Endothelial cell of umbilical vein (primary cell): ENCODE measurements around the gene SBSN. TPM values are rescaled to one million over a fixed set of nuclear protein-coding genes. Genes with fewer than 3 reads are reported as not detected.

Source experiments
- BruUV-seq: library from RNA; stranded (reverse); fragments of 400-500 nt; replicated peaks from 2 replicates; lab custom pipeline; 2021; lab: Mats Ljungman, UMichigan
- CTCF ChIA-PET: fragments of 300-600, 350-600 bp; sonication (Branson Sonifier 250); formaldehyde crosslinking; loops from one replicate; lab custom pipeline; 2021; ENCODE audit warnings: antibody characterized with exemption, inconsistent platforms; lab: Charles Lee
- POLR2A ChIA-PET: fragments of 300-600, 350-600 bp; sonication (Branson Sonifier 250); formaldehyde crosslinking; loops from one replicate; lab custom pipeline; 2021; ENCODE audit warnings: antibody characterized with exemption, inconsistent platforms; lab: Charles Lee
- DNase-seq: peaks from one replicate; pipeline ENCODE4 v3.0.0-alpha.2; 2011; ENCODE audit warnings: low read depth, low spot score
- FAIRE-seq: peaks from 2 replicates; lab custom pipeline; 2011; peaks lifted over from hg19 to GRCh38; lab: Jason Lieb, UNC
- H2AFZ ChIP-seq: 2 replicates; pipeline ENCODE4 v1.6.0; 2012; ENCODE audit warnings: low read depth, low read length, control low read depth, inconsistent platforms
- H3K27ac ChIP-seq: 2 replicates; pipeline ENCODE4 v1.5.1; 2011; ENCODE audit warnings: low read depth, mild to moderate bottlenecking, control low read depth, low read length, moderate library complexity; ENCODE audit not compliant: insufficient read depth
- H3K27me3 ChIP-seq, 2 experiments: 2 replicates each; pipeline versions ENCODE4 v1.6.0 to v1.6.1; 2011; ENCODE audit warnings: low read length in 2 of 2, mixed read lengths in 1 of 2; ENCODE audit not compliant: control insufficient read depth in 2 of 2, insufficient read depth in 2 of 2
- H3K36me3 ChIP-seq, 2 experiments: 2 replicates in 1 of 2; 3 replicates in 1 of 2; pipeline ENCODE4 v1.5.1; 2011; ENCODE audit warnings: low read length in 2 of 2, mild to moderate bottlenecking in 1 of 2, moderate library complexity in 1 of 2; ENCODE audit not compliant: control insufficient read depth in 2 of 2, insufficient read depth in 2 of 2; ENCODE audit errors: extremely low read depth in 1 of 2
- H3K4me1 ChIP-seq: 3 replicates; pipeline ENCODE4 v1.5.1; 2011; ENCODE audit warnings: mild to moderate bottlenecking, low read length; ENCODE audit not compliant: control insufficient read depth, insufficient read depth; ENCODE audit errors: extremely low read depth
- H3K4me2 ChIP-seq: 2 replicates; pipeline ENCODE4 v1.6.1; 2011; ENCODE audit warnings: low read length, control low read depth, mixed read lengths; ENCODE audit not compliant: insufficient read depth
- H3K4me3 ChIP-seq, 3 experiments: fragments of 200-600 bp in 1 of 3; sonication (generic), shearing (Covaris generic) in 1 of 3; replicated peaks in 1 of 3; 2 replicates each; pipeline ENCODE4 v1.5.1; 2011 to 2016; ENCODE audit warnings: control low read depth in 3 of 3, low read length in 3 of 3, mild to moderate bottlenecking in 2 of 3, inconsistent platforms in 1 of 3, low read depth in 1 of 3, moderate library complexity in 1 of 3; ENCODE audit not compliant: insufficient read depth in 1 of 3
- H3K79me2 ChIP-seq: 2 replicates; pipeline ENCODE4 v1.6.0; 2012; ENCODE audit warnings: low read length, inconsistent platforms; ENCODE audit not compliant: control insufficient read depth, insufficient read depth
- H3K9ac ChIP-seq: replicated peaks from 2 replicates; pipeline ENCODE3; 2011; ENCODE audit warnings: low read length, control low read depth; ENCODE audit not compliant: insufficient read depth; ENCODE audit errors: extremely low read depth
- H3K9me1 ChIP-seq: replicated peaks from 3 replicates; pipeline ENCODE4 v1.6.0; 2011; ENCODE audit warnings: mild to moderate bottlenecking, low read length; ENCODE audit not compliant: control insufficient read depth, insufficient read depth; ENCODE audit errors: extremely low read depth
- H3K9me3 ChIP-seq: replicated peaks from 2 replicates; pipeline ENCODE4 v1.5.1; 2012; ENCODE audit warnings: low read length, inconsistent platforms; ENCODE audit not compliant: control insufficient read depth, insufficient read depth
- H4K20me1 ChIP-seq: replicated peaks from 2 replicates; pipeline ENCODE3; 2011; ENCODE audit warnings: mild to moderate bottlenecking, low read length; ENCODE audit not compliant: control insufficient read depth, insufficient read depth; ENCODE audit errors: extremely low read depth
- EZH2 ChIP-seq: IDR thresholded peaks from 2 replicates; pipeline ENCODE4 v1.6.1; 2012; ENCODE audit warnings: borderline replicate concordance, low read depth, mild to moderate bottlenecking, moderate library complexity, low read length, inconsistent platforms; ENCODE audit not compliant: severe bottlenecking
- FOS ChIP-seq: IDR thresholded peaks from 2 replicates; pipeline ENCODE4 v1.6.1; 2011; ENCODE audit warnings: mild to moderate bottlenecking, low read length, moderate library complexity, borderline replicate concordance; ENCODE audit not compliant: insufficient read depth
- GATA2 ChIP-seq: IDR thresholded peaks from 2 replicates; pipeline ENCODE4 v1.7.0; 2011; ENCODE audit warnings: low read depth, mild to moderate bottlenecking, moderate library complexity, mixed read lengths, low read length; ENCODE audit not compliant: insufficient read length, insufficient read depth
- JUN ChIP-seq: IDR thresholded peaks from 2 replicates; pipeline ENCODE4 v1.6.1; 2011; ENCODE audit warnings: borderline replicate concordance, low read depth; ENCODE audit not compliant: insufficient read length, insufficient read depth
- MYC ChIP-seq: IDR thresholded peaks from one replicate; pipeline ENCODE4 v1.6.1; 2011; ENCODE audit warnings: mild to moderate bottlenecking, low read depth, low read length
- POLR2A ChIP-seq: IDR thresholded peaks from 2 replicates; pipeline ENCODE4 v1.6.1; 2012; ENCODE audit warnings: low read depth, mild to moderate bottlenecking, control low read depth, low read length
- POLR2AphosphoS5 ChIP-seq: IDR thresholded peaks from 2 replicates; pipeline ENCODE4 v1.6.1; 2012; ENCODE audit warnings: low read depth, mild to moderate bottlenecking, control low read depth, low read length, moderate library complexity; ENCODE audit not compliant: insufficient read depth
- dilution Hi-C: fragments of 300-500 bp; cut with MboI; formaldehyde crosslinking; loops from one replicate; pipeline ENCODE4 v1.15.0; 2019; ENCODE audit warnings: low sequenced_read_pairs; ENCODE audit not compliant: extremely low pct_ligation_motif_present
- intact Hi-C: fragments of 100-400 bp; cut with micrococcal nuclease; formaldehyde crosslinking; loops from one replicate; pipeline ENCODE4 v1.10.0; 2022
- polyA plus RNA-seq, 4 experiments: library from polyadenylated mRNA; depleted of rRNA in 3 of 4; stranded (reverse) in 3 of 4; unstranded in 1 of 4; fragments of >200 nt; gene quantifications; 2 replicates each; pipeline versions ENCODE4 v1.2.1 to v1.2.3, GENCODE V29; 2011 to 2012; ENCODE audit warnings: missing spikeins in 1 of 4
- total RNA-seq: library from RNA; stranded (reverse); gene quantifications from 2 replicates; pipeline ENCODE4 v1.2.3, GENCODE V29; 2021
- TF ChIP-seq, protein P1 (sequence below): IDR thresholded peaks from 2 replicates; pipeline ENCODE4 v1.6.1; 2011; ENCODE audit not compliant: insufficient read depth, insufficient read length
- TF ChIP-seq, protein P2 (sequence below), 2 donors: IDR thresholded peaks; 1 replicate in 1 of 2; 2 replicates in 1 of 2; pipeline ENCODE4 v1.5.1; 2011; ENCODE audit warnings: low read length in 2 of 2, mild to moderate bottlenecking in 2 of 2, moderate library complexity in 2 of 2, control low read depth in 1 of 2, inconsistent platforms in 1 of 2, low read depth in 1 of 2; ENCODE audit not compliant: insufficient read depth in 1 of 2; ENCODE audit errors: extremely low read depth in 1 of 2

The SBSN gene
- total and polyA plus RNA-seq, 2 donors (not counting 3 experiments of a cell fraction or from before 2014, with no cell fraction given): not detected

DNA sequence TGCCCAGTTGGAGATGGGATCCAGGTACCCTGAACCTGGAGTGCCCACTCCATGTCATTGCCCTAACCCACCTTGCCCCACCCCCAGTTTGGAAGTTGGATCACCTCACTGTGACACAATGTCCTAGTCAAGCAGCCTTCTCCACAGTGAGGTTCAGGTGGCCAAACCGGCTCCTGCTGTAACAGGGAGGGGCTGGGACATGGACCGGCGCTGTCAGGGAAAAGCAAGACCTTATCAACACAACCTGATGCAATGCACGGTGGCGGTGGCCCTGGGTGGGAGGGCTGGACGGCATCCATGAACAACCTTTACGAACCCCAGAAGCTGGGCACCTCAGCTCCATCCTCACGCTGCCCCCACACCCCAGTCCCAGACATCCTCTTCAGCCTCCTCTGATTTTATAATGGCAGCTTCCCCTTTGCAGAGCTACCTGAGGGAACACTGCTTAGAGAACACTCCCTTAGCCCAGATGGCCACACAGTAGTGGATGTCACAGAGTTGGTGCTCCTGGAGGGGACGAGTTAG is 36.2 kb downstream of the SBSN start:
- FAIRE-seq: no peak
- intact Hi-C loops: no loop called here
- no peaks in the 10 kb centered on the region for H3K27me3 ChIP-seq

DNA sequence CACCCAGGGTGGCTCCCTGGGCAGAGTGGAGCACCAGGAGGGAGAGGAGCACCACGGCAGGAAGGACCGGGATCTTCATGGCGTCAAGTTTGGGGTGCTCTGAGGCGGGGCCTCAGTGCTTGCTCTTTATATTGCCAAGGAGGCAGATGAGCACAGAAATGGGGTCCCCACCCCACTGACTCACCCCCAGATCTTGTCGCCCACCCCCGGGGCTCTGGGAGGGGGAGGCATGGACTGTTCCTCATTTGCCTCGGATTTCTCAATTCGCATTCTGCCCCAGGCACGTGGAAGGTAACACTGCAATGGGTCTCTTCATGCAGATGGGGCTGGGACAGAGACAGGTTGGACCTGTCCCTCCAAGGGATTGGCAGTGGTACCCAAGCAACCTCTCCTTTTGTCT is 37.7 kb downstream of the SBSN start, which contains the start of gene KRTDAP:
TSS of gene KRTDAP (minus strand) at position 101 of the 400 bp plus-strand sequence. CDS start at position 79, 22 bp downstream.
- no peak within 1 kb of the TSS for H3K4me3 ChIP-seq
- TF ChIP-seq EZH2 (no peak), POLR2A (no peak), MYC (no peak), GATA2 (no peak), JUN (no peak), FOS (no peak), POLR2AphosphoS5 (no peak)
- TF ChIP-seq, protein P1, sequence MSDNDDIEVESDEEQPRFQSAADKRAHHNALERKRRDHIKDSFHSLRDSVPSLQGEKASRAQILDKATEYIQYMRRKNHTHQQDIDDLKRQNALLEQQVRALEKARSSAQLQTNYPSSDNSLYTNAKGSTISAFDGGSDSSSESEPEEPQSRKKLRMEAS: no peak
- TF ChIP-seq, protein P2, sequence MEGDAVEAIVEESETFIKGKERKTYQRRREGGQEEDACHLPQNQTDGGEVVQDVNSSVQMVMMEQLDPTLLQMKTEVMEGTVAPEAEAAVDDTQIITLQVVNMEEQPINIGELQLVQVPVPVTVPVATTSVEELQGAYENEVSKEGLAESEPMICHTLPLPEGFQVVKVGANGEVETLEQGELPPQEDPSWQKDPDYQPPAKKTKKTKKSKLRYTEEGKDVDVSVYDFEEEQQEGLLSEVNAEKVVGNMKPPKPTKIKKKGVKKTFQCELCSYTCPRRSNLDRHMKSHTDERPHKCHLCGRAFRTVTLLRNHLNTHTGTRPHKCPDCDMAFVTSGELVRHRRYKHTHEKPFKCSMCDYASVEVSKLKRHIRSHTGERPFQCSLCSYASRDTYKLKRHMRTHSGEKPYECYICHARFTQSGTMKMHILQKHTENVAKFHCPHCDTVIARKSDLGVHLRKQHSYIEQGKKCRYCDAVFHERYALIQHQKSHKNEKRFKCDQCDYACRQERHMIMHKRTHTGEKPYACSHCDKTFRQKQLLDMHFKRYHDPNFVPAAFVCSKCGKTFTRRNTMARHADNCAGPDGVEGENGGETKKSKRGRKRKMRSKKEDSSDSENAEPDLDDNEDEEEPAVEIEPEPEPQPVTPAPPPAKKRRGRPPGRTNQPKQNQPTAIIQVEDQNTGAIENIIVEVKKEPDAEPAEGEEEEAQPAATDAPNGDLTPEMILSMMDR (IDR thresholded peaks at IDR 0.05; ENCODE audit: extremely low read depth in 1 of 2, insufficient read depth in 1 of 2, low read depth in 1 of 2, low read length in 2 of 2): no peak
- FAIRE-seq (no peak), DNase-seq (no peak)
- ChIA-PET POLR2A (no interaction called here), CTCF (no interaction called here)
- no peak within 1 kb of the TSS for H3K9ac ChIP-seq
- dilution Hi-C loops (no loop called here), intact Hi-C loops (no loop called here)
- H3K9me1 ChIP-seq: no peaks in the 10 kb centered on the region
- H3K9me3 ChIP-seq: no peaks in the 10 kb centered on the region
- H3K4me2 ChIP-seq: no peak within 1 kb of the TSS
- BruUV-seq: no TSS peak
- H2AFZ ChIP-seq: no peak within 1 kb of the TSS
- no peaks in the 10 kb centered on the region for H3K79me2 ChIP-seq
- H4K20me1 ChIP-seq: no peaks in the 10 kb centered on the region
- no peaks in the 10 kb centered on the region for H3K27me3 ChIP-seq
- H3K4me1 ChIP-seq: no peaks in the 10 kb centered on the region
- H3K36me3 ChIP-seq: no peaks in the 10 kb centered on the region
- no peak within 1 kb of the TSS for H3K27ac ChIP-seq

More for the DNA sequence above, 36.2 kb downstream of the SBSN start:
- no TSS peak for BruUV-seq
- CTCF ChIA-PET: interaction anchor here (3.2 kb wide), 1 partner anchor 139 kb away, joined by 19 read pairs; no protein-coding TSS in a partner anchor
- no peaks in the 10 kb centered on the region for H3K79me2 ChIP-seq
- H3K4me2 ChIP-seq: no peak overlapping the region
- no peak overlapping the region for H3K4me3 ChIP-seq
- H3K36me3 ChIP-seq: no peaks in the 10 kb centered on the region
- H3K9ac ChIP-seq: no peak overlapping the region
- no peaks in the 10 kb centered on the region for H3K9me3 ChIP-seq
- no peak for TF ChIP-seq MYC
- TF ChIP-seq, protein P2 (IDR thresholded peaks at IDR 0.05; ENCODE audit: extremely low read depth in 1 of 2, insufficient read depth in 1 of 2, low read depth in 1 of 2, low read length in 2 of 2): no peak
- no peak for TF ChIP-seq POLR2A
- no peak for TF ChIP-seq EZH2
- no peak for TF ChIP-seq GATA2
- no peak for TF ChIP-seq FOS
- TF ChIP-seq JUN: no peak
- no peaks in the 10 kb centered on the region for H3K9me1 ChIP-seq
- H4K20me1 ChIP-seq: no peaks in the 10 kb centered on the region
- H3K4me1 ChIP-seq: no peaks in the 10 kb centered on the region
- dilution Hi-C loops: no loop called here
- no peak overlapping the region for H3K27ac ChIP-seq
- H2AFZ ChIP-seq: no peak overlapping the region
- no peak for DNase-seq
- POLR2A ChIA-PET: no interaction called here
